CD14-positive monocyte (primary cell): ENCODE results near the gene RASSF9. TPM values are rescaled to one million over a fixed set of nuclear protein-coding genes. Genes with fewer than 3 reads are reported as not detected.
A peak's percentile ranks its signal among the peaks of the same experiment; 100 is the strongest.

ENCODE experiments used
- DNase-seq, 3 donors: peaks; one replicate each; pipeline ENCODE4 v3.0.0-alpha.2; 2011 to 2022
- H2AFZ ChIP-seq: 2 replicates; pipeline ENCODE4 v1.6.0; 2012; ENCODE audit warnings: mild to moderate bottlenecking, low read depth, low read length, inconsistent platforms; ENCODE audit not compliant: insufficient read depth, poor library complexity, severe bottlenecking
- H3K27ac ChIP-seq, 2 donors: 1 replicate in 1 of 2; 2 replicates in 1 of 2; pipeline ENCODE4 v1.5.1; 2012 to 2013; ENCODE audit warnings: low read length in 2 of 2, control low read depth in 1 of 2, inconsistent platforms in 1 of 2, low read depth in 1 of 2, mild to moderate bottlenecking in 1 of 2
- H3K27me3 ChIP-seq, 2 donors: one replicate each; pipeline versions ENCODE4 v1.6.0 to v1.6.1; 2011 to 2013; ENCODE audit warnings: low read length in 2 of 2; ENCODE audit not compliant: control insufficient read depth in 2 of 2, insufficient read depth in 2 of 2
- H3K36me3 ChIP-seq, 2 donors: replicated peaks in 1 of 2; 1 replicate in 1 of 2; 2 replicates in 1 of 2; pipeline versions ENCODE4 v1.5.1 to v1.6.1; 2012 to 2013; ENCODE audit warnings: low read length in 2 of 2, control low read depth in 1 of 2, inconsistent platforms in 1 of 2, mild to moderate bottlenecking in 1 of 2; ENCODE audit not compliant: insufficient read depth in 2 of 2, control insufficient read depth in 1 of 2
- H3K4me1 ChIP-seq, 2 donors: 1 replicate in 1 of 2; 2 replicates in 1 of 2; pipeline versions ENCODE4 v1.5.1 to v1.6.1; 2012 to 2013; ENCODE audit warnings: low read length in 2 of 2, control low read depth in 1 of 2, inconsistent platforms in 1 of 2, mild to moderate bottlenecking in 1 of 2, moderate library complexity in 1 of 2; ENCODE audit not compliant: insufficient read depth in 2 of 2, control insufficient read depth in 1 of 2
- H3K4me2 ChIP-seq: replicated peaks from 2 replicates; pipeline ENCODE3; 2012; ENCODE audit warnings: low read length, moderate library complexity, mild to moderate bottlenecking; ENCODE audit not compliant: poor library complexity, severe bottlenecking; ENCODE audit errors: extremely low read depth
- H3K4me3 ChIP-seq, 3 experiments: fragments of 200-600 bp in 1 of 3; sonication (generic) in 1 of 3; replicated peaks in 1 of 3; 1 replicate in 2 of 3; 2 replicates in 1 of 3; pipeline ENCODE4 v1.5.1; 2011 to 2013; ENCODE audit warnings: low read length in 3 of 3, mild to moderate bottlenecking in 3 of 3, control low read depth in 2 of 3, low read depth in 2 of 3, inconsistent platforms in 1 of 3, moderate library complexity in 1 of 3
- H3K79me2 ChIP-seq: 2 replicates; pipeline ENCODE4 v1.6.0; 2012; ENCODE audit warnings: mild to moderate bottlenecking, control low read depth, inconsistent platforms, low read length, moderate library complexity; ENCODE audit not compliant: insufficient read depth
- H3K9ac ChIP-seq: 2 replicates; pipeline ENCODE4 v1.6.0; 2017; ENCODE audit warnings: low read length, mild to moderate bottlenecking; ENCODE audit not compliant: insufficient read depth, poor library complexity, severe bottlenecking
- H3K9me3 ChIP-seq, 2 donors: replicated peaks in 1 of 2; 1 replicate in 1 of 2; 2 replicates in 1 of 2; pipeline versions ENCODE4 v1.5.1 to v1.6.1; 2012 to 2013; ENCODE audit warnings: low read length in 2 of 2, control low read depth in 1 of 2; ENCODE audit not compliant: control insufficient read depth in 1 of 2, insufficient read depth in 1 of 2
- H4K20me1 ChIP-seq: 2 replicates; pipeline ENCODE4 v1.6.0; 2012; ENCODE audit warnings: mild to moderate bottlenecking, low read length, control low read depth, moderate library complexity; ENCODE audit not compliant: insufficient read depth
- H3K27ac Mint-ChIP-seq, 7 donors: one replicate each; pipeline ENCODE4 v1.8.0; 2020; ENCODE audit warnings: mild to moderate bottlenecking in 7 of 7, mixed read lengths in 7 of 7, moderate library complexity in 6 of 7, inconsistent platforms in 2 of 7
- H3K27me3 Mint-ChIP-seq, 3 donors: one replicate each; pipeline ENCODE4 v1.8.0; 2021 to 2022; ENCODE audit warnings: low read depth in 3 of 3, mild to moderate bottlenecking in 3 of 3, mixed read lengths in 3 of 3, moderate library complexity in 3 of 3, inconsistent platforms in 1 of 3
- H3K36me3 Mint-ChIP-seq, 2 donors: one replicate each; pipeline ENCODE4 v1.8.0; 2020; ENCODE audit warnings: mixed read lengths in 2 of 2, inconsistent platforms in 1 of 2, mild to moderate bottlenecking in 1 of 2
- H3K4me1 Mint-ChIP-seq: one replicate; pipeline ENCODE4 v1.8.0; 2020; ENCODE audit warnings: mild to moderate bottlenecking, mixed read lengths
- H3K4me3 Mint-ChIP-seq, 2 donors: one replicate each; pipeline ENCODE4 v1.8.0; 2020; ENCODE audit warnings: mild to moderate bottlenecking in 2 of 2, mixed read lengths in 2 of 2, moderate library complexity in 1 of 2
- H3K9me3 Mint-ChIP-seq, 7 donors: one replicate each; pipeline ENCODE4 v1.8.0; 2020 to 2022; ENCODE audit warnings: mixed read lengths in 7 of 7, mild to moderate bottlenecking in 6 of 7, moderate library complexity in 6 of 7, inconsistent platforms in 2 of 7
- WGBS: methylation state at CpG from one replicate; pipeline ENCODE4 v1.1.5; 2013; ENCODE audit warnings: missing lambda C conversion rate; ENCODE audit not compliant: insufficient coverage; 5-methylcytosine and 5-hydroxymethylcytosine counted together
- intact Hi-C, 2 donors: fragments of 100-400 bp; cut with micrococcal nuclease; formaldehyde crosslinking; loops; one replicate each; pipeline versions ENCODE4 v1.15.0 to v1.15.1; 2023
- polyA plus RNA-seq, 3 donors: library from polyadenylated mRNA; depleted of rRNA in 1 of 3; unstranded in 2 of 3; stranded (reverse) in 1 of 3; fragments of 300-500 nt in 2 of 3; fragments of >200 nt in 1 of 3; fragmentation: Illumina TruSeq in 2 of 3; gene quantifications; 1 replicate in 2 of 3; 2 replicates in 1 of 3; pipeline ENCODE4 v1.2.3, GENCODE V29; 2012 to 2021
- TF ChIP-seq, protein P1 (sequence below): fragments of 200-600 bp; IDR thresholded peaks from one replicate; pipeline ENCODE4 v1.8.0; 2022; ENCODE audit warnings: antibody characterized with exemption, mild to moderate bottlenecking

Gene RASSF9
- polyA plus RNA-seq, 3 donors: not detected

DNA sequence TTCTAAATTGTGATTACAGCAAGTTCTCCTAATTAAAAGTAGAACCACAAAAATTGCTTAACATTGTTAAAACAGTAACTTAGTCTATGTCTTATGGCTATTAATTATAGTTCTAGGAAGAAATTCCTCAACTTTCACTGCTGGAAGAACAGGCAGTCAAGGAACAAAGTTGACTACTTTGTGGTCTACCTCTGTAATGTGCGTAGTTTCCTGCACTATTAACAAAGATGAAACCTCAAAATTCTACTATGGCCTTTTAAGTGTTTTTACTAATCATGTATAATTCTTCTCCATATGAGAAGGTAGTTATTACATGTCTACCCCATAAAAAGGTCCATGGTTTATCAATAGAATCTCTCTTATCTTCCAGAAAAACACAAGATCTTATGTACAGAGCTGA lies 7.6 kb downstream of the RASSF9 start:
- H2AFZ ChIP-seq: no peak overlapping the region
- no CpG with 5 or more reads among the region's 1 CpG for WGBS
- no peak overlapping the region for H3K4me2 ChIP-seq
- H3K27ac Mint-ChIP-seq: no peak overlapping the region
- H3K9me3 Mint-ChIP-seq: peaks cover 0 to 4% (median 0%) of the 10 kb centered on the region in 7 donors
- no peaks in the 10 kb centered on the region for H3K36me3 ChIP-seq
- no peaks in the 10 kb centered on the region for H3K9me3 ChIP-seq
- no peak for DNase-seq
- H3K9ac ChIP-seq: no peak overlapping the region
- H3K4me1 ChIP-seq: no peaks in the 10 kb centered on the region
- TF ChIP-seq, protein P1, sequence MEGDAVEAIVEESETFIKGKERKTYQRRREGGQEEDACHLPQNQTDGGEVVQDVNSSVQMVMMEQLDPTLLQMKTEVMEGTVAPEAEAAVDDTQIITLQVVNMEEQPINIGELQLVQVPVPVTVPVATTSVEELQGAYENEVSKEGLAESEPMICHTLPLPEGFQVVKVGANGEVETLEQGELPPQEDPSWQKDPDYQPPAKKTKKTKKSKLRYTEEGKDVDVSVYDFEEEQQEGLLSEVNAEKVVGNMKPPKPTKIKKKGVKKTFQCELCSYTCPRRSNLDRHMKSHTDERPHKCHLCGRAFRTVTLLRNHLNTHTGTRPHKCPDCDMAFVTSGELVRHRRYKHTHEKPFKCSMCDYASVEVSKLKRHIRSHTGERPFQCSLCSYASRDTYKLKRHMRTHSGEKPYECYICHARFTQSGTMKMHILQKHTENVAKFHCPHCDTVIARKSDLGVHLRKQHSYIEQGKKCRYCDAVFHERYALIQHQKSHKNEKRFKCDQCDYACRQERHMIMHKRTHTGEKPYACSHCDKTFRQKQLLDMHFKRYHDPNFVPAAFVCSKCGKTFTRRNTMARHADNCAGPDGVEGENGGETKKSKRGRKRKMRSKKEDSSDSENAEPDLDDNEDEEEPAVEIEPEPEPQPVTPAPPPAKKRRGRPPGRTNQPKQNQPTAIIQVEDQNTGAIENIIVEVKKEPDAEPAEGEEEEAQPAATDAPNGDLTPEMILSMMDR: no peak
- H3K36me3 Mint-ChIP-seq: no peaks in the 10 kb centered on the region
- H3K4me3 Mint-ChIP-seq: no peak overlapping the region
- H3K27me3 ChIP-seq: no peaks in the 10 kb centered on the region
- H4K20me1 ChIP-seq: no peaks in the 10 kb centered on the region
- H3K27ac ChIP-seq: no peak overlapping the region
- intact Hi-C loops: no loop called here
- H3K4me3 ChIP-seq: no peak overlapping the region
- no peaks in the 10 kb centered on the region for H3K79me2 ChIP-seq
- no peaks in the 10 kb centered on the region for H3K27me3 Mint-ChIP-seq
- no peaks in the 10 kb centered on the region for H3K4me1 Mint-ChIP-seq

DNA sequence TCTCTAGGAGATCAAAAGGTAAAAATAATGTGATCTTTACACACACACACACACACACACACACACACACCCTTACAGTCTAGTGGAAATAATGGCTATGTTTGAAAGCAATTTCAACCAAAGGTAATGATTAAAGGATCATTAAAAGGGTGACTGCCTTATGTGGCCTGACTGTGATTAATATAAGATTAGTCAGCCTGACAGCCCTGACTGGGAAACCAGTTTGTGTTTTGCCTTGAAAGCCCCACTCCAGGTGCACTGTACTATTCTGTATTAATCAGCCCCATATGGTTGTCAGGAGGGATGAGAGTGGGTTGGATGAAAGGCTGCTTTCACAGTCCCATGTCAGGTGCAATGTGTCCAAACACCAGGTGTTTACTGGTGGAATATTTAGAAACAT lies 10.5 kb downstream of the RASSF9 start:
- Histone ChIP-seq H3K4me1 (no peaks in the 10 kb centered on the region), H3K4me2 (no peak overlapping the region), H2AFZ (no peak overlapping the region), H3K27ac (no peak overlapping the region), H3K36me3 (no peaks in the 10 kb centered on the region), H3K9me3 (no peaks in the 10 kb centered on the region), H3K4me3 (no peak overlapping the region), H3K79me2 (no peaks in the 10 kb centered on the region), H3K9ac (no peak overlapping the region), H3K27me3 (no peaks in the 10 kb centered on the region), H4K20me1 (no peaks in the 10 kb centered on the region)
- no peak for DNase-seq
- H3K4me1 Mint-ChIP-seq: no peaks in the 10 kb centered on the region
- intact Hi-C loops: no loop called here
- H3K4me3 Mint-ChIP-seq: no peak overlapping the region
- peaks cover 0 to 7% (median 0%) of the 10 kb centered on the region in 7 donors for H3K9me3 Mint-ChIP-seq
- no peaks in the 10 kb centered on the region for H3K27me3 Mint-ChIP-seq
- no peaks in the 10 kb centered on the region for H3K36me3 Mint-ChIP-seq
- peak overlapping the region in 1 of 7 donors; percentile 43 for H3K27ac Mint-ChIP-seq
- TF ChIP-seq, protein P1: no peak
